ENCODE data around the gene ZNF821.
"Not testable (repeated sequence)": the region's sequence is repeated elsewhere in the genome, so short reads cannot be mapped to it uniquely, and the experiment has no call there.

Gene ZNF821

GRCh38 chr16:71859762-71860521 is 24.0 kb downstream of the ZNF821 start:
- DNase-seq, result no peak

GRCh38 chr16:71855937-71856662 is 27.9 kb downstream of the ZNF821 start:
- DNase-seq, result no peak

GRCh38 chr16:71854369-71854948 is 29.5 kb downstream of the ZNF821 start:
- no peak for DNase-seq

- DNase-seq, result no peak
These were observed 30.6 kb downstream of the ZNF821 start for GRCh38 chr16:71853413-71853812.

GRCh38 chr16:71852561-71852960 is 31.4 kb downstream of the ZNF821 start:
- DNase-seq, result no peak

GRCh38 chr16:71852158-71852557 is 31.8 kb downstream of the ZNF821 start:
- no peak for DNase-seq

GRCh38 chr16:71851746-71852145 is 32.2 kb downstream of the ZNF821 start:
- no peak for DNase-seq

GRCh38 chr16:71848622-71849021 is 35.4 kb downstream of the ZNF821 start:
- no peak for DNase-seq

GRCh38 chr16:71847096-71847495 is 36.9 kb downstream of the ZNF821 start:
- DNase-seq, result no peak

GRCh38 chr16:71846431-71846830 is 37.6 kb downstream of the ZNF821 start:
- DNase-seq, result no peak

GRCh38 chr16:71845639-71846430 is 38.1 kb downstream of the ZNF821 start, which contains the start of gene ATXN1L:
TSS of gene ATXN1L (plus strand) at chr16:71845976. CDS start at chr16:71849741, 3,765 bp downstream.
- peak; percentile 95 for DNase-seq

- DNase-seq, result no peak
These were observed 40.4 kb downstream of the ZNF821 start for GRCh38 chr16:71843572-71843971.

- peak; percentile 63 for DNase-seq
These were observed 43.9 kb downstream of the ZNF821 start for GRCh38 chr16:71840052-71840451.

GRCh38 chr16:71837150-71837549 is 46.8 kb downstream of the ZNF821 start:
- no peak for DNase-seq

- no peak for DNase-seq
These were observed 49.7 kb downstream of the ZNF821 start for GRCh38 chr16:71834291-71834690.

GRCh38 chr16:71832112-71832511 is 51.9 kb downstream of the ZNF821 start:
- DNase-seq, result not testable (repeated sequence)

- not testable (repeated sequence) for DNase-seq
These were observed 52.3 kb downstream of the ZNF821 start for GRCh38 chr16:71831698-71832097.

- DNase-seq, result no peak
These were observed 53.6 kb downstream of the ZNF821 start for GRCh38 chr16:71830359-71830758.

- no peak for DNase-seq
These were observed 57.4 kb downstream of the ZNF821 start for GRCh38 chr16:71826533-71827017.

GRCh38 chr16:71817155-71817500 is 66.9 kb downstream of the ZNF821 start:
- DNase-seq, result not testable (repeated sequence)

- no peak for DNase-seq
These were observed 72.7 kb downstream of the ZNF821 start for GRCh38 chr16:71811261-71811803.

- DNase-seq, result not testable (repeated sequence)
These were observed 73.8 kb downstream of the ZNF821 start for GRCh38 chr16:71810155-71810530.
